CMK (cell line): ENCODE results near the gene ACYP2.
"Not testable (repeated sequence)": the region's sequence is repeated elsewhere in the genome, so short reads cannot be mapped to it uniquely, and the experiment has no call there.

Source experiments
- DNase-seq: peaks from one replicate; pipeline ENCODE4 v3.0.0-alpha.2; 2010; ENCODE audit warnings: low read depth

ACYP2 gene

DNA sequence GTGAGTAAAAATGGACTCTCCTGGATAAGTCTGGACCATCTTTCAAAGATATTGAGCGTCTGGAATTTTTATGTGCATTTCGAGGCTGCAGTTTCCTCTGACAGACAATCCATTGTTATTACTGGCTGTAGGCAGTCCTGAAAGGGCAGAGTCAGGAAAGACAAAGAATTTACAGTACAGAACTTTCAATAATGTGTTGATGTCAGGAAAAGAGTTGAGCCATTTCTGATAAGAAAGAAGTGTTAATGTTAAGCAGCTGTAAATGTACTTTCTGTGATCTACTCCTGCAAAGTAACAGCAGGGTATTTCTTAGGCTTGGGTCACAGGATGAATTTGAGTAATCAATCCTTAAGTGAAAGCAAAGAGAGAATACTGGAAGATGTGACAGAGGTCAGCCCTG is 110.8 kb downstream of the ACYP2 start:
- DNase-seq: no peak

DNA sequence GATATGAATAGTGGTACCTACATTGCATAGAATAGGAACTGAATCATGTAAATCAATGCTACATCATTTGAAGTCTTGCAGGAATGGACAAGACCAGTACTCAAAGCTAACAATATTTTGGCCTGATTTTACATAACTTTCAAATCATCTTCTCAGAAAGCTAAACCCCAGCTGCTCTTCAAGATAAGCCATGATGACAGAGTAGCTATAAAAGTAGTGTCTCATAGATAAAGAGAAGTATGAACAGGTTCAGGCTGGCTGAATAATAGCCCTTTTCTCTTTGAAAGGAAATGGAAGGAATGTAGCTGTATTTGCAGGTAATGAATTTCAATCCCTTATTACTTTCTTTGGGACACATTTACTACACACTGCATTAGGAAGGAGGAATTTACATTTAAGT is 112.4 kb downstream of the ACYP2 start:
- DNase-seq: no peak

GRCh38 chr2:54228945-54229344 is 113.5 kb downstream of the ACYP2 start:
- no peak for DNase-seq

DNA sequence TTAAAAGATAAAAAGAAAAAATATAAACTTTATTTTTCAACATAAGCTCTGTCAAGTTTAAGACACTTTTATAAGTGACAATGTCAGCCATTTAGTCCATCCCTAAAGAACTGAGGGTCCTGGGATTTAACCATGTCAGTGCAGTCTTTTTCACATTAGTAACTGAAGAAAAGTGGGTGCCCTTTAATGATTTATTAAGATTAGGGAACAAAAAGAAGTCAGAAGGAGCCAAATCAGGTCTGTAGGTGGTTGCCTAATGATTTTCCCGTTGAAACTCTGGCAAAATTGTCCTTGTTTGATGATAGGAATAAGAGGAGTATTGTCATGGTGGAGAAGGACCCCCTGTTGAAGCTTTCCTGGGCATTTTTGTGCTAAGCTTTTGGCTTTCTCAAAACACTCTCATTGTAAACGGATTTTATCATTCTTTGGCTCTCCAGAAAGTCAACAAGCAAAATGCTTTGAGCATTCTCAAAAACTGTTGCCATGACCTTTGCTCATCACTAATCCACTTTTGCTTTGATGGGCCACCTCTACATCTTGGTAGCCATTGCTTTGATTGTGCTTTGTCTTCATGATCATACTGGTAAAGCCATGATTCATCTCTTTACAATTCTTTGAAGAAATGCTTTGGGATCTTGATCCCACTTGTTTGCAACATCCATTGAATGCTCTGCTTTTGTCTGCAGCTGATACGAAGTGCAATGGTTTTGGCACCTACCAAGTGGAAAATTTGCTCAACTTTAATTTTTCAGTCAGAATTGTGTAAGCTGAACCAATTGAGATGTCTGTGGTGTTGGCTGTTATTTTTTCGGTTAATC is 118.6 kb downstream of the ACYP2 start:
- DNase-seq: no peak

DNA sequence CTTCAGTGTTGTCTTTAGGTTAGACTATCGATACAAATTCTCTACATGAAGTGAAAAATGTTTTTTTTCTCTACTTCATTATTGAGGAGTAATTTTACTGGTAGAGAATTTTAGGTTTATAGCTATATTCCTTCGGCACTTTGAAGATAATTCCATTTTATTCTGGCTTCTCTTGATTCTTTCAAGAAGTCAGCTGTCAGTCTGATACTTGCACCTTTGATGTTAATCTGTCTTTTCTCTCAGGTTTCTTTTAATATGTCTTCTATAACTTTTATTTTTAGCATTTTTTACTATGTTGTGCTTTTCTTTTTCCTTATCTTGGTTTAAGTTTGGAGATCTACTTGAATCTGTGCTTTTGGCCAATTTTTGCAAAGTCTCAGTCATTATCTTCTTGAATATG is 122.0 kb downstream of the ACYP2 start:
- no peak for DNase-seq

DNA sequence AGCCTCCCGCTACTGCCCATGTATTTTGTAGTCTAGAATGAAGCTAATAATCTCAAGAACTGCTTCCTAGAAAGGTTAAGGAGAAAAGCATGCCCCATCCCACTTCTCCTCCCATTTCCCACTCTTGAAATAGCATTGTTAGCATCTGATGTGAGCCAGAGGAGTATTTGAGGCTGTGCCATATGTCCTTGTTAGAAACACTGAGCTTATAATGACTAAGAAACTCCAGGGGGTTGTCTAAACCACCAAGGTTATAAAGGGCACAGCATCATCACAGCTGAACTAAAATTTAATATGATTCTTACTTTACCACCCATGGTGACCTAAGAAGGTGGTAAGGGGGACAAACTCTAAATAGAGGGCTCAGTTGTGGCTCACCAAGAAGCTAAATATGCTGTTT is 124.0 kb downstream of the ACYP2 start:
- DNase-seq: no peak

DNA sequence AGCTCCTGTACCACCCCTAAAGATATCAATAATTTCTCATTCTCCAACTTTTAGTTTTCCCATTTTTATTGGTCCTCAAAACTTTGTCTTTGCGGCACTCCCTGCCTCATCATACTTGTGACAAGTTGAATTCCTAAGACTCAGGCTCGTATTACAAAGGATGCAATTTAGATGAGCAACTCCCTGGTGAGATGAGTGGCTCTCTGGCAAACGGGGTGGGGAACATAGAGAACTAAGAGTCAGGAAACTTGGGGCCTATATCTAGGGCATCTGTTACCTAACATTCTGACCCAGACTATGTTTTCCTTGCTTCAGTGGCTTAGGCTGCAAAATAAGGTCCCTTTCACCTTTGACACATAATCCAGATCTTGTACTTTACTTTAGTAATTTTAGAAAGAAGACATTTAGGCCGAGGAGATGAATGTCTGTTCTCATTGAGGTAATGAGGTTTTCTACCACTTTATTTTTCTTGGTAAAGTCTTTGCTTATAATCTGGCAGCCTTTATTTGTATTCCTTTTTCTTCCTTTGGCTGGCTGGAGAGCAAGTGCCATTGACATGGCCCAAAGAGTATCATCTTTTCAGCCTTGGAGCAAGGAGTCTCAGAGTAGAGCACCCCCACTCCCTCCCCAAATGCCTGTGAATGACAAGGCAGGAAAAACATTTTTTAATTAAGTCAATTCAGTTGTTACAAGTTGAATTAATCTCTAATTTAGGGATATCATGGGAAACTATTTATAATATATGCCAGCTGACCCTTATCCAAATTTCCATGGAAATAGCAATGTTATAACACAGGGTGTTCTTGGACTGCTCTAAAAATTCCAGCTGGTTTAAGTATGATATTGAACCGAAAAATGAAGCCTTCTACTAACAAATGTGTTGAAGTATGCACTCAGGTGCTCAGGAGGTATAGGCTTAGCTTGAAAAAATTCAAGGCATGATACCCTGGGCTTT is 125.4 kb downstream of the ACYP2 start:
- DNase-seq: no peak

GRCh38 chr2:54247115-54247514 is 131.7 kb downstream of the ACYP2 start:
- no peak for DNase-seq

GRCh38 chr2:54249629-54250028 is 134.2 kb downstream of the ACYP2 start:
- DNase-seq: no peak

GRCh38 chr2:54254180-54254579 is 138.8 kb downstream of the ACYP2 start:
- no peak for DNase-seq

GRCh38 chr2:54255230-54256090 is 140.0 kb downstream of the ACYP2 start:
- no peak for DNase-seq

- DNase-seq: no peak
Observed at GRCh38 chr2:54256091-54256694, 140.8 kb downstream of the ACYP2 start, which contains the start of gene TSPYL6. Gene TSPYL6, minus strand, starts transcription at chr2:54256229. Its CDS starts 78 bp downstream, at chr2:54256151.

DNA sequence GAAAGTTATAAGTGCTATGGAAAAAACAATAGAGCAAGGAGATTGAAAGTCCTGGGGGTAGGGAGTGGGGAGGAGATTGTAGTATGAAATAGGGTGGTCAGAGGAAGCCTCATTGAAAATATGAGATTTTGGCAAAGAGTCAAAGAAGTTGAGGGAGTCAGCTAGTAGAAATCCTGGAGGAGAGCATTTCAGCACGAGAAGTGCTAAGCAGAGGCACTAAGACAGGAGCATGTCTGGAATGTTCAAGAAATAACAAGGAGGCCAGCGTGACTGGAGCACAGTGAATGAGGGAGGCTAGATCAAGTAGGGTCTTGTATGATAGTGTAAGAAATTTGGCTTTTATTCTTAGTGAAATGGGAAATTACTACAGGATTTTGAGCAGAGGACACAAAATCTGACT is 142.8 kb downstream of the ACYP2 start:
- no peak for DNase-seq

- no peak for DNase-seq
Observed at GRCh38 chr2:54259413-54260240, 144.2 kb downstream of the ACYP2 start.

DNA sequence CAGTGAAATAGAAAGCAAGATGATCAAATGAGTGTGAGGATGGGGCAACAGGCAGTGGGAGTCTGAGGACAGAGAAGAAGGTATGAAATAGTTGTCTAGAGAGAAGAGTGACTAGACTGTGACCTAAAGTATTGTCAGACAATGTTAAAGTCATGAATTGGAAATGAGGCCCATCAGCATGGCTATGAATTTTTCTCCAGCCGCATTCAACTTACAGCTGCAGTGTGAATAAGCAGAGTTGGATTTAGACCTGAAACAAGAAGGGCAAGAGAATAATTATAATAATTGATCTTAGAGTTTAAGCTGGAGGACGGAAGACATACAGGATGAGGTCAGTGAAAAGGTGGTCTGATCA is 144.8 kb downstream of the ACYP2 start:
- no peak for DNase-seq

- no peak for DNase-seq
Observed at GRCh38 chr2:54261537-54261936, 146.1 kb downstream of the ACYP2 start.

GRCh38 chr2:54262015-54262765 is 146.8 kb downstream of the ACYP2 start:
- no peak for DNase-seq

GRCh38 chr2:54265081-54265480 is 149.7 kb downstream of the ACYP2 start:
- DNase-seq: not testable (repeated sequence)

- no peak for DNase-seq
Observed at GRCh38 chr2:54267577-54267976, 152.2 kb downstream of the ACYP2 start.

- DNase-seq: no peak
Observed at GRCh38 chr2:54271189-54271588, 155.8 kb downstream of the ACYP2 start.
